DOHH2 (cell line): ENCODE results near the gene TTI1.

Experiments
- H3F3A ChIP-seq: fragments of 200-600 bp; sonication (generic), shearing (Covaris generic); 2 replicates; pipeline ENCODE4 v1.6.0; 2016; ENCODE audit warnings: antibody characterized with exemption, mild to moderate bottlenecking; ENCODE audit not compliant: control insufficient read depth, insufficient read depth
- H3K27ac ChIP-seq: fragments of 200-600 bp; sonication (generic); 2 replicates; pipeline ENCODE4 v1.5.1; 2014; ENCODE audit warnings: low read depth, mild to moderate bottlenecking, low read length, moderate library complexity
- H3K27me3 ChIP-seq: fragments of 200-600 bp; sonication (generic); 2 replicates; pipeline ENCODE4 v1.6.1; 2014; ENCODE audit warnings: mild to moderate bottlenecking, low read length, mixed read lengths; ENCODE audit not compliant: control insufficient read depth
- H3K36me3 ChIP-seq: fragments of 200-600 bp; sonication (generic); 2 replicates; pipeline ENCODE4 v1.6.1; 2014; ENCODE audit warnings: mild to moderate bottlenecking, low read length, moderate library complexity, mixed read lengths; ENCODE audit not compliant: control insufficient read depth
- H3K4me1 ChIP-seq: fragments of 200-600 bp; sonication (generic); 2 replicates; pipeline ENCODE4 v1.6.1; 2014; ENCODE audit warnings: mild to moderate bottlenecking, low read length, mixed read lengths; ENCODE audit not compliant: control insufficient read depth
- H3K4me2 ChIP-seq: fragments of 200-600 bp; sonication (generic); 2 replicates; pipeline ENCODE4 v1.6.0; 2014; ENCODE audit warnings: mild to moderate bottlenecking, low read length, moderate library complexity
- H3K4me3 ChIP-seq: fragments of 200-600 bp; sonication (generic); 2 replicates; pipeline ENCODE4 v1.5.1; 2014; ENCODE audit warnings: mild to moderate bottlenecking, low read length, mixed read lengths
- H3K79me2 ChIP-seq: fragments of 200-600 bp; sonication (generic); 2 replicates; pipeline ENCODE4 v1.6.1; 2014; ENCODE audit warnings: mild to moderate bottlenecking, low read length, mixed read lengths; ENCODE audit not compliant: control insufficient read depth
- H3K9me2 ChIP-seq: fragments of 200-600 bp; sonication (generic); replicated peaks from 2 replicates; pipeline ENCODE4 v1.6.1; 2014; ENCODE audit warnings: mild to moderate bottlenecking, low read length, mixed read lengths; ENCODE audit not compliant: control insufficient read depth
- H3K9me3 ChIP-seq: fragments of 200-600 bp; sonication (generic); 2 replicates; pipeline ENCODE4 v1.6.1; 2014; ENCODE audit warnings: antibody characterized with exemption, low read length, mixed read lengths; ENCODE audit not compliant: control insufficient read depth, insufficient read depth
- H4K20me1 ChIP-seq: fragments of 200-600 bp; sonication (generic); 2 replicates; pipeline ENCODE4 v1.6.0; 2014; ENCODE audit warnings: low read depth, mild to moderate bottlenecking, antibody characterized with exemption, low read length, moderate library complexity; ENCODE audit not compliant: control insufficient read depth, insufficient read depth
- EZH2phosphoT487 ChIP-seq: fragments of 200-600 bp; sonication (generic); IDR thresholded peaks from 2 replicates; pipeline ENCODE4 v1.6.1; 2017; ENCODE audit warnings: borderline replicate concordance, mild to moderate bottlenecking, antibody characterized with exemption, low read length, moderate library complexity, mixed read lengths
- TF ChIP-seq, protein P1 (sequence below): fragments of 200-600 bp; sonication (generic); IDR thresholded peaks from one replicate; pipeline ENCODE4 v1.5.1; 2014; ENCODE audit warnings: antibody characterized with exemption, mild to moderate bottlenecking, low read depth, low read length; ENCODE audit not compliant: poor library complexity, severe bottlenecking

The TTI1 gene

DNA sequence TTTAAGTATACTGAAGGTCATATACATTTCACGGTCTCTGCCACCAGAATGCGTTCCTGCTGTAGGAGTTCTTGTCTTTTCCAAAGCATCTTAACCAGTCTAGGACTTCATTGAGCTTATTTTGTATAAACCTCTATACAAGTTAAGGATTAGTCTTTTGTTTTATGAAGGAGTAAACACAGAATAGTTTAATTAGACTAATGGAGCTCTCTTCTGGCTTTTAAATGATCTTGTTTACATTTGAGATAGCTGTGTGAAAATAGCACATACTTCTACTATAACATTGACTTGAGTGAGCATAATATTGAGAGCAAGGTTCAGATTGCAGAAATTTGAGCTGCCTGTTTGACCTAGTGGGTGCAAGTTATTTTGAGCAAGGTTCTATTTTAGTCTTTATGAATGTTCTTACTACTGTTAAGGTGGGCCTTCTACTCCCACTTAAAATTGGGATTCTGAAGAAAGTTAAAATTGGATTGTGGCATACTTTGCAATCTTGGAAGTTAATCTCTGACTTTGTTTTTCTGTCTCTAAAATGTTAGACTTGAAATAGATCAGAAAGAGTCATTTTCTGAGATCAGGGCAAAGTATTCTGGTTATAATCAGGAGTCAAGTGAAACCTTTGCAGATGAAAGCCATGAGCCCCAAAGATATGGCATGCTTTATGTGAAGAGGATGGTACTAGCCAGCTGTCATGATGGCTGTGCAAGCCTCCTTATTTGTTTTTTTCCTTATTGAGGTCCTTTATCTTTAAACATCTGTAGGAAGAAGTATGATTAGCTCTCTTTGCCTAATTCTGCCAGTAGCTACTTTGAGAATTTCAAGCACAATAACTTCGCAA is 42.1 kb upstream of the TTI1 start:
- peaks cover 43% of the 10 kb centered on the region for H3K79me2 ChIP-seq
- no peaks in the 10 kb centered on the region for H3K27me3 ChIP-seq
- H3K4me3 ChIP-seq = no peak overlapping the region
- no peak overlapping the region for H3K4me2 ChIP-seq
- no peaks in the 10 kb centered on the region for H3F3A ChIP-seq
- H3K9me3 ChIP-seq = no peaks in the 10 kb centered on the region
- H3K27ac ChIP-seq = no peak overlapping the region
- H4K20me1 ChIP-seq = no peaks in the 10 kb centered on the region; the same call in 1 of the 2 replicates
- H3K9me2 ChIP-seq = no peaks in the 10 kb centered on the region
- TF ChIP-seq, protein P1, sequence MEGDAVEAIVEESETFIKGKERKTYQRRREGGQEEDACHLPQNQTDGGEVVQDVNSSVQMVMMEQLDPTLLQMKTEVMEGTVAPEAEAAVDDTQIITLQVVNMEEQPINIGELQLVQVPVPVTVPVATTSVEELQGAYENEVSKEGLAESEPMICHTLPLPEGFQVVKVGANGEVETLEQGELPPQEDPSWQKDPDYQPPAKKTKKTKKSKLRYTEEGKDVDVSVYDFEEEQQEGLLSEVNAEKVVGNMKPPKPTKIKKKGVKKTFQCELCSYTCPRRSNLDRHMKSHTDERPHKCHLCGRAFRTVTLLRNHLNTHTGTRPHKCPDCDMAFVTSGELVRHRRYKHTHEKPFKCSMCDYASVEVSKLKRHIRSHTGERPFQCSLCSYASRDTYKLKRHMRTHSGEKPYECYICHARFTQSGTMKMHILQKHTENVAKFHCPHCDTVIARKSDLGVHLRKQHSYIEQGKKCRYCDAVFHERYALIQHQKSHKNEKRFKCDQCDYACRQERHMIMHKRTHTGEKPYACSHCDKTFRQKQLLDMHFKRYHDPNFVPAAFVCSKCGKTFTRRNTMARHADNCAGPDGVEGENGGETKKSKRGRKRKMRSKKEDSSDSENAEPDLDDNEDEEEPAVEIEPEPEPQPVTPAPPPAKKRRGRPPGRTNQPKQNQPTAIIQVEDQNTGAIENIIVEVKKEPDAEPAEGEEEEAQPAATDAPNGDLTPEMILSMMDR = no peak
- peaks cover 30% of the 10 kb centered on the region for H3K4me1 ChIP-seq
- peaks cover 77% of the 10 kb centered on the region for H3K36me3 ChIP-seq

- H3K9me2 ChIP-seq = no peaks in the 10 kb centered on the region
- peaks cover 78% of the 10 kb centered on the region for H3K36me3 ChIP-seq
- H3K27me3 ChIP-seq = no peaks in the 10 kb centered on the region
- no peak overlapping the region for H3K27ac ChIP-seq
- peaks cover 28% of the 10 kb centered on the region for H3K79me2 ChIP-seq
- no peak overlapping the region for H3K4me2 ChIP-seq
- TF ChIP-seq, protein P1 = peak; percentile 78
- TF ChIP-seq EZH2phosphoT487 = no peak
- no peaks in the 10 kb centered on the region for H3F3A ChIP-seq
- no peaks in the 10 kb centered on the region; the same call in 1 of the 2 replicates for H4K20me1 ChIP-seq
- H3K4me3 ChIP-seq = no peak overlapping the region
- peaks cover 30% of the 10 kb centered on the region for H3K4me1 ChIP-seq
- no peaks in the 10 kb centered on the region for H3K9me3 ChIP-seq
Measured at GRCh38 chr20:38073307-38074071, 40.2 kb upstream of the TTI1 start.

- no peaks in the 10 kb centered on the region; the same call in 1 of the 2 replicates for H4K20me1 ChIP-seq
- H3K9me3 ChIP-seq = no peaks in the 10 kb centered on the region
- H3K9me2 ChIP-seq = no peaks in the 10 kb centered on the region
- H3F3A ChIP-seq = no peaks in the 10 kb centered on the region
- no peak overlapping the region for H3K27ac ChIP-seq
- H3K4me2 ChIP-seq = no peak overlapping the region
- H3K79me2 ChIP-seq = peaks cover 27% of the 10 kb centered on the region
- peaks cover 78% of the 10 kb centered on the region for H3K36me3 ChIP-seq
- no peaks in the 10 kb centered on the region for H3K27me3 ChIP-seq
- no peak for TF ChIP-seq EZH2phosphoT487
- TF ChIP-seq, protein P1 = no peak
- peaks cover 30% of the 10 kb centered on the region for H3K4me1 ChIP-seq
- no peak overlapping the region for H3K4me3 ChIP-seq
Measured at GRCh38 chr20:38072898-38073297, 39.6 kb upstream of the TTI1 start.
